ENCODE measurements around the gene NCBP2L. TPM values are rescaled to one million over a fixed set of nuclear protein-coding genes. Genes with fewer than 3 reads are reported as not detected.

NCBP2L gene
- total RNA-seq, 1 donor from 2014 or later, result not detected

GRCh38 chrX:107823042-107823441 is 45.5 kb downstream of the NCBP2L start:
- intact Hi-C loops (cut with DNase I), result no loop called here
- DNase-seq, result no peak

GRCh38 chrX:107823456-107823855 is 45.9 kb downstream of the NCBP2L start:
- H3K4me1 ChIP-seq, result no peaks in the 10 kb centered on the region
- no peaks in the 10 kb centered on the region for H3K27me3 ChIP-seq
- ATAC-seq (no peak), DNase-seq (no peak)
- no peak overlapping the region for H3K27ac ChIP-seq
- H3K9me3 ChIP-seq, result no peaks in the 10 kb centered on the region
- H3K36me3 ChIP-seq, result no peaks in the 10 kb centered on the region
- no peak overlapping the region for H3K4me3 ChIP-seq
- intact Hi-C loops (cut with DNase I), result no loop called here
- TF ChIP-seq, protein P1, sequence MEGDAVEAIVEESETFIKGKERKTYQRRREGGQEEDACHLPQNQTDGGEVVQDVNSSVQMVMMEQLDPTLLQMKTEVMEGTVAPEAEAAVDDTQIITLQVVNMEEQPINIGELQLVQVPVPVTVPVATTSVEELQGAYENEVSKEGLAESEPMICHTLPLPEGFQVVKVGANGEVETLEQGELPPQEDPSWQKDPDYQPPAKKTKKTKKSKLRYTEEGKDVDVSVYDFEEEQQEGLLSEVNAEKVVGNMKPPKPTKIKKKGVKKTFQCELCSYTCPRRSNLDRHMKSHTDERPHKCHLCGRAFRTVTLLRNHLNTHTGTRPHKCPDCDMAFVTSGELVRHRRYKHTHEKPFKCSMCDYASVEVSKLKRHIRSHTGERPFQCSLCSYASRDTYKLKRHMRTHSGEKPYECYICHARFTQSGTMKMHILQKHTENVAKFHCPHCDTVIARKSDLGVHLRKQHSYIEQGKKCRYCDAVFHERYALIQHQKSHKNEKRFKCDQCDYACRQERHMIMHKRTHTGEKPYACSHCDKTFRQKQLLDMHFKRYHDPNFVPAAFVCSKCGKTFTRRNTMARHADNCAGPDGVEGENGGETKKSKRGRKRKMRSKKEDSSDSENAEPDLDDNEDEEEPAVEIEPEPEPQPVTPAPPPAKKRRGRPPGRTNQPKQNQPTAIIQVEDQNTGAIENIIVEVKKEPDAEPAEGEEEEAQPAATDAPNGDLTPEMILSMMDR (IDR thresholded peaks at IDR 0.05), result no peak

More at GRCh38 chrX:107823042-107823441, 45.5 kb downstream of the NCBP2L start:
- Histone ChIP-seq H3K36me3 (no peaks in the 10 kb centered on the region), H3K4me1 (no peaks in the 10 kb centered on the region), H3K27me3 (no peaks in the 10 kb centered on the region), H3K4me3 (no peak overlapping the region), H3K27ac (no peak overlapping the region), H3K9me3 (no peaks in the 10 kb centered on the region)
- TF ChIP-seq, protein P1 (IDR thresholded peaks at IDR 0.05), result no peak
- ATAC-seq, result no peak

DNA sequence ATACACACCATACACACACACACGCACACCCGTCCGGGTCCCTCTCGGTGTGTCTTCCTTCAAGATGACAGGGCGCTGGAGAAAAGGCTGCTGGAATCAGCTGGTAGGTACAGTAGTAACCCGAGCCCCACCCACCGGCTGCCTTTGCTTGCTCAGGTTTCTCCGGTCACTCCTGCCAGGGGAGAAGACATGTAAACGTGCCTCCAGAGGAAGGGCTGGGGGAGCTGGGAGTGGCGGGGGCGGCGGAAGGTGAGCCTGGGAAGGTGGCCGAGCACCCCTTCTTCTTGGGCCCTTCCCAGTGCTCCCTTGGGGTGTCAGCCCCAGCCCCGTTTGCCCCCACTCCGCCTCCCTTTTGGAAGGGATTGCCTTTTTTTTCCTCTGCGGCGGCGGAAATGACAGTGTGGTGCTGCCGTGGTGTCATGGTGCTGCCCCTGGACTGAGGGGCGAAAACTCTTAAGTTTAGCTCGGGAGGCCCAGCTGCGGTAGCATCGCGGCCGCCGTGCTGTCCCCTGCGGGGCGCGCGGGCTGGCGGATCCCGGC is 48.2 kb downstream of the NCBP2L start, which contains the start of gene MID2:
TSS of gene MID2 (plus strand) at position 169 of the 540 bp plus-strand sequence. CDS start 561 bp downstream, outside the sequence.
- no peaks in the 10 kb centered on the region for H3K36me3 ChIP-seq
- TF ChIP-seq, protein P1 (IDR thresholded peaks at IDR 0.05), result no peak
- peak within 1 kb of the TSS; percentile 60 for H3K4me3 ChIP-seq
- DNase-seq (peak; percentile 78), ATAC-seq (peak; percentile 74)
- H3K9me3 ChIP-seq, result no peaks in the 10 kb centered on the region
- peak within 1 kb of the TSS; percentile 89 for H3K27ac ChIP-seq
- no peaks in the 10 kb centered on the region for H3K27me3 ChIP-seq
- no peaks in the 10 kb centered on the region for H3K4me1 ChIP-seq
- intact Hi-C loops (cut with DNase I), result no loop called here

- no peaks in the 10 kb centered on the region for H3K9me3 ChIP-seq
- intact Hi-C loops (cut with DNase I), result no loop called here
- ATAC-seq, result peak; percentile 77
Measured at GRCh38 chrX:107826238-107827029, 48.9 kb downstream of the NCBP2L start.

GRCh38 chrX:107827030-107827831 is 49.7 kb downstream of the NCBP2L start:
- intact Hi-C loops (cut with DNase I), result no loop called here
- Histone ChIP-seq H3K36me3 (no peaks in the 10 kb centered on the region), H3K4me1 (no peaks in the 10 kb centered on the region), H3K9me3 (no peaks in the 10 kb centered on the region), H3K27me3 (no peaks in the 10 kb centered on the region), H3K27ac (peak overlapping the region; percentile 89), H3K4me3 (peak overlapping the region; percentile 60)
- DNase-seq (no peak), ATAC-seq (peak; percentile 18)
- TF ChIP-seq, protein P1 (IDR thresholded peaks at IDR 0.05), result no peak

More at GRCh38 chrX:107826238-107827029, 48.9 kb downstream of the NCBP2L start:
- Histone ChIP-seq H3K27ac (peak overlapping the region; percentile 89), H3K4me3 (peak overlapping the region; percentile 60), H3K36me3 (no peaks in the 10 kb centered on the region), H3K27me3 (no peaks in the 10 kb centered on the region), H3K4me1 (no peaks in the 10 kb centered on the region)
- TF ChIP-seq, protein P1 (IDR thresholded peaks at IDR 0.05), result no peak
- peak; percentile 74 for DNase-seq
